K562 (cell line): ENCODE data around the gene DLGAP5. TPM values are rescaled to one million over a fixed set of nuclear protein-coding genes. Genes with fewer than 3 reads are reported as not detected.

Source experiments
- ATAC-seq: fragments of 200-7000 bp; cut with Tn5 transposase; 3 replicates; pipeline ENCODE4 v1.9.1; 2020; ENCODE audit warnings: moderate library complexity
- BruUV-seq: library from RNA; stranded (reverse); fragments of 400-500 nt; replicated peaks from 2 replicates; lab custom pipeline; 2021; lab: Mats Ljungman, UMichigan
- CTCF ChIA-PET: fragments of 300-600 bp; formaldehyde crosslinking; extraction: SDS; loops from one replicate; lab custom pipeline; 2021; ENCODE audit warnings: low intra/inter-chr PET ratio; lab: Yijun Ruan, JAX
- POLR2A ChIA-PET: fragments of 300-600, 350-650 bp; sonication (Branson Sonifier 250); formaldehyde crosslinking; extraction: SDS; loops from one replicate; lab custom pipeline; 2021; ENCODE audit warnings: antibody characterized with exemption, inconsistent platforms; lab: Yijun Ruan, JAX
- DNase-seq, 4 experiments: peaks; one replicate each; pipeline versions ENCODE4 v3.0.0 to v3.0.0-alpha.2; 2011 to 2018; ENCODE audit warnings: low spot score in 3 of 4, mixed read lengths in 3 of 4; ENCODE audit errors: extremely low read depth in 1 of 4
- FAIRE-seq: peaks from 2 replicates; lab custom pipeline; 2011; peaks lifted over from hg19 to GRCh38; lab: Jason Lieb, UNC
- H2AFZ ChIP-seq: 2 replicates; pipeline ENCODE4 v1.6.0; 2011; ENCODE audit warnings: low read depth, low read length, control low read depth, inconsistent platforms
- H3K27ac ChIP-seq: fragments of 200-600 bp; 3 replicates; pipeline ENCODE4 v1.8.0; 2011; ENCODE audit warnings: low read depth, mild to moderate bottlenecking, control low read depth, inconsistent platforms, low read length, moderate library complexity, mixed read lengths; ENCODE audit errors: extremely low read depth
- H3K27me3 ChIP-seq, 2 experiments: fragments of 300-600 bp in 1 of 2; 2 replicates in 1 of 2; 3 replicates in 1 of 2; pipeline versions ENCODE4 v1.6.0 to v1.8.0; 2011; ENCODE audit warnings: inconsistent platforms in 2 of 2, low read length in 2 of 2, mild to moderate bottlenecking in 1 of 2, mixed read lengths in 1 of 2, moderate library complexity in 1 of 2; ENCODE audit not compliant: control insufficient read depth in 2 of 2, insufficient read depth in 2 of 2
- H3K36me3 ChIP-seq: fragments of 300-600 bp; 3 replicates; pipeline ENCODE4 v1.8.0; 2011; ENCODE audit warnings: mild to moderate bottlenecking, low read length, inconsistent platforms; ENCODE audit not compliant: control insufficient read depth, insufficient read depth
- H3K4me1 ChIP-seq, 2 experiments: fragments of 200-600 bp in 1 of 2; replicated peaks in 1 of 2; 2 replicates in 1 of 2; 3 replicates in 1 of 2; pipeline versions ENCODE4 v1.5.1 to v1.8.0; 2011; ENCODE audit warnings: inconsistent platforms in 2 of 2, low read length in 2 of 2, mild to moderate bottlenecking in 1 of 2, mixed read lengths in 1 of 2, moderate library complexity in 1 of 2; ENCODE audit not compliant: control insufficient read depth in 2 of 2, insufficient read depth in 2 of 2
- H3K4me2 ChIP-seq: 2 replicates; pipeline ENCODE4 v1.6.1; 2011; ENCODE audit warnings: low read length, control low read depth, inconsistent platforms, mixed read lengths; ENCODE audit not compliant: insufficient read depth
- H3K4me3 ChIP-seq: fragments of 200-600 bp; sonication (generic), shearing (Covaris generic); 2 replicates; pipeline ENCODE4 v1.5.1; 2016; ENCODE audit warnings: control low read depth, inconsistent platforms
- H3K79me2 ChIP-seq: fragments of 200-600 bp; 3 replicates; pipeline ENCODE4 v1.8.0; 2011; ENCODE audit warnings: low read length, inconsistent platforms; ENCODE audit not compliant: control insufficient read depth, insufficient read depth
- H3K9ac ChIP-seq, 2 experiments: 2 replicates each; pipeline versions ENCODE4 v1.6.0 to v1.6.1; 2011; ENCODE audit warnings: low read depth in 2 of 2, low read length in 2 of 2, control low read depth in 1 of 2, inconsistent platforms in 1 of 2, mild to moderate bottlenecking in 1 of 2, mixed read lengths in 1 of 2; ENCODE audit not compliant: insufficient read depth in 1 of 2
- H3K9me1 ChIP-seq: one replicate; pipeline ENCODE4 v1.6.0; 2011; ENCODE audit warnings: inconsistent platforms, mild to moderate bottlenecking, low read length, moderate library complexity; ENCODE audit not compliant: control insufficient read depth, insufficient read depth
- H3K9me3 ChIP-seq: replicated peaks from 2 replicates; pipeline ENCODE4 v1.5.1; 2011; ENCODE audit warnings: low read depth, low read length, inconsistent platforms; ENCODE audit not compliant: control insufficient read depth, insufficient read depth
- H4K20me1 ChIP-seq: replicated peaks from 2 replicates; pipeline ENCODE4 v1.6.1; 2011; ENCODE audit warnings: low read length, inconsistent platforms, mixed read lengths; ENCODE audit not compliant: control insufficient read depth, insufficient read depth
- CEBPB ChIP-seq: fragments of 450-650 bp; IDR thresholded peaks from 2 replicates; pipeline ENCODE4 v1.6.1; 2016; ENCODE audit warnings: missing genetic modification characterization, missing compliant biosample characterization
- MAFF ChIP-seq: IDR thresholded peaks from 2 replicates; pipeline ENCODE4 v1.6.1; 2012; ENCODE audit warnings: low read length, improper control_type of control experiment
- THRAP3 ChIP-seq: fragments of 450-650 bp; IDR thresholded peaks from 2 replicates; pipeline ENCODE4 v1.6.1; 2016; ENCODE audit warnings: mild to moderate bottlenecking, inconsistent platforms, borderline replicate concordance
- ZNF184 ChIP-seq: sonication (generic); formaldehyde crosslinking; IDR thresholded peaks from 2 replicates; pipeline ENCODE4 v1.5.0; 2020; ENCODE audit warnings: missing genetic modification reagents
- WGBS: fragments of 100-300 bp; shearing (Covaris generic); methylation state at CpG from one replicate; pipeline ENCODE4 v1.1.6; 2016; ENCODE audit warnings: low coverage, mixed read lengths; ENCODE audit not compliant: insufficient coverage; ENCODE audit errors: missing lambda C conversion rate; 5-methylcytosine and 5-hydroxymethylcytosine counted together
- in situ Hi-C: fragments of 300-500 bp; cut with MboI; formaldehyde crosslinking; loops from 4 replicates; pipeline ENCODE4 v1.15.0; 2018; ENCODE audit warnings: inconsistent platforms, mixed read lengths
- intact Hi-C: fragments of 100-400 bp; cut with micrococcal nuclease; formaldehyde crosslinking; loops from 2 replicates; pipeline ENCODE4 v1.14.2; 2022
- polyA plus RNA-seq, 8 experiments: library from polyadenylated mRNA; depleted of rRNA in 4 of 8; stranded (reverse) in 5 of 8; unstranded in 3 of 8; fragments of >200 nt; fragmentation: Nextera tagmentation in 2 of 8; fragmentation: Illumina TruSeq in 1 of 8; extraction: Ambion mirVana in 2 of 8; extraction: Trizol in 1 of 8; gene quantifications; 2 replicates each; pipeline versions ENCODE4 v1.2.1 to v1.2.3, GENCODE V29; 2011 to 2014; ENCODE audit warnings: inconsistent platforms in 1 of 8, missing spikeins in 1 of 8
- total RNA-seq, 7 experiments: library from RNA; depleted of rRNA in 6 of 7; stranded (reverse); fragments of >200 nt in 6 of 7; fragmentation: Illumina TruSeq in 2 of 7; extraction: Trizol in 2 of 7; gene quantifications; 2 replicates each; pipeline versions ENCODE4 v1.2.1 to v1.2.3, GENCODE V29; 2011 to 2021; ENCODE audit warnings: low replicate concordance in 1 of 7

The DLGAP5 gene
- total and polyA plus RNA-seq, 9 of the 15 experiments (the other 6 are each of a cell fraction or from before 2014, with no cell fraction given): 39.1 to 80.0 (median 59.9) TPM

DNA sequence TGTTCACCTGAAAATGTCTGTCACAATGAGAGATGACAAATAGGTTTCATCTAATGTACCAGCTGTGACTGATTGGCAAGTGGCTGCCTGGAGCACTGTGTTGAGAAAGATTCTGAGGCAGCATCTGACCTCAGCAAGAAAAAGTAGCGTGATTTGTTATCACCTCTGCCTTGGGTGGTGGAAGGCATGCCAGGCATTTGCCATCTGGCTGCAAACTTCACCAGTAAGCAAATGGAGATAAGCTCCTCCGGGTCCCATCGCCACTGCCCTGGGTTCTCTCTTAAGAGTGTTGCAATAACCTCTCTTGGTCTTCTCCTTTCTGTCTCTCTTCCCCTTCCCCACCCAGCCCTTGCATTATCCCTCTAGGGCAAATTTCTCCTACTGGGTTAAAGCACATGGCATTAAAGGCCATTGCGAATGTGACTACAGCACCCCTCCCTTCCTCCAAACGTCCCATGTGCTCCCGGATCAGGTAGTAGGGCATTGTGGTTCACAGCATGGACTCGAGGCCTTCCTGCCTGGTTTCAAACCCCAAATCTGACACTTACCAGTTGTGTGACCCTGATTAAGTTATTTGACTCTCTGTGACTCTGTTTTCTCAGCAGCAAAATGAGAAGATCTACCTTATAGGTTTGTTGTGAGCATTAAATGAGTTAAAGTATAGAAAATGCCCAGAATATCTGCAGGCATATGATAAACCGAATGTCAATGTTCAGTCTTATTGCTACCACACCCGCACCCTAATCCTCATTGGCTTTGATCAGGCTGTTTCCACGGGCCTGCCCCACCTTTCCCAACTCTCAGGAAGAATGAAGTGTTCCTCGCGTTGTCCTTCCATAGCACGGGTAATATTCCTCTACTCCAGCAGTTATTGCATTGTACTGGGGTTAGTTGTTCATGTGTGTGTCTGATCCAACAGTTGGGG, 70.6 kb downstream of the DLGAP5 start:
- CTCF ChIA-PET: no interaction called here
- H3K36me3 ChIP-seq: no peaks in the 10 kb centered on the region
- H3K79me2 ChIP-seq: no peaks in the 10 kb centered on the region
- H3K9me3 ChIP-seq: no peaks in the 10 kb centered on the region
- POLR2A ChIA-PET: interaction anchor here (0.7 kb wide), 1 partner anchor 17 kb away, joined by 3 read pairs; no protein-coding TSS in a partner anchor
- H2AFZ ChIP-seq: peak overlapping the region; percentile 7; the same call in 1 of the 2 replicates
- intact Hi-C loops: no loop called here
- no peak overlapping the region for H3K4me2 ChIP-seq
- H3K4me1 ChIP-seq: peaks cover 18 to 34% of the 10 kb centered on the region in 2 experiments
- no peaks in the 10 kb centered on the region for H3K27me3 ChIP-seq
- DNase-seq (no peak), FAIRE-seq (peak; percentile 40), ATAC-seq (no peak)
- WGBS: 56% methylated on average over 11 of the region's 13 CpGs
- no TSS peak for BruUV-seq
- no peaks in the 10 kb centered on the region for H4K20me1 ChIP-seq
- in situ Hi-C loops: no loop called here
- H3K9me1 ChIP-seq: no peaks in the 10 kb centered on the region
- no peak overlapping the region for H3K27ac ChIP-seq
- H3K4me3 ChIP-seq: no peak overlapping the region
- TF ChIP-seq THRAP3: no peak
- peak; percentile 20; the same call in 1 of the 2 replicates for TF ChIP-seq CEBPB (tag)
- peak overlapping the region in 1 of 2 experiments; percentile 29; a peak in 1 of 4 replicates for H3K9ac ChIP-seq

DNA sequence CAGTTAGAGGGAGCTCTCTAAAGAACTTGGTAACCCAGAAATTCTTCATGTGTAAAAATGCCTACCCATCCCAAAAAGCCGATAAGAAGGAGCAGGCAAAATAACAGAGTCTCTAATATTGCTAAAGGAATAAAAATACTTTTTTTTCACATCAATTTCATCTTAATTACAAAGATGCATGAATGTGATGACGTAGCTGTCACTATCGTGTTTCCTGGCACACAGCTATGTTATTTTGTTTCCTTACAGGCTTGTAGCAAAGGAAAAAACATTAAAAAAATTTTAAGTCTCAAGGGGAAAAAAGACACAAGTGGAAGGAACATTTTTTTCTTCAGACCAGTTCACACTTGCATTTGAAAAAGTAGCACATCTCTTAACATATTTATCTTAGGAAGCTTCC, 72.6 kb downstream of the DLGAP5 start:
- BruUV-seq: no TSS peak
- ChIA-PET CTCF (no interaction called here), POLR2A (no interaction called here)
- no peak overlapping the region for H3K4me2 ChIP-seq
- FAIRE-seq (no peak), DNase-seq (no peak), ATAC-seq (no peak)
- WGBS: 78% methylated on average over 3 of the region's 3 CpGs
- no peaks in the 10 kb centered on the region for H3K9me3 ChIP-seq
- intact Hi-C loops (no loop called here), in situ Hi-C loops (no loop called here)
- no peaks in the 10 kb centered on the region for H3K79me2 ChIP-seq
- TF ChIP-seq MAFF (no peak), ZNF184 (CRISPR knock-in tag) (no peak)
- H4K20me1 ChIP-seq: no peaks in the 10 kb centered on the region
- peak overlapping the region; percentile 53 for H2AFZ ChIP-seq
- no peaks in the 10 kb centered on the region for H3K36me3 ChIP-seq
- peaks cover 18 to 38% of the 10 kb centered on the region in 2 experiments for H3K4me1 ChIP-seq
- H3K27ac ChIP-seq: no peak overlapping the region
- H3K9ac ChIP-seq: no peak overlapping the region
- no peak overlapping the region for H3K4me3 ChIP-seq
- H3K27me3 ChIP-seq: no peaks in the 10 kb centered on the region
- H3K9me1 ChIP-seq: no peaks in the 10 kb centered on the region
